Esophagus squamous epithelium (tissue), 4 donors: ENCODE results near the gene PRAMEF15.
"Not testable (repeated sequence)": the region's sequence is repeated elsewhere in the genome, so short reads cannot be mapped to it uniquely, and the experiment has no call there.

Experiments used
- POLR2A ChIP-seq, 4 donors: fragments of 450-650 bp; IDR thresholded peaks; one replicate each; pipeline ENCODE4 v1.6.1; 2017; ENCODE audit warnings: antibody characterized with exemption in 4 of 4, mild to moderate bottlenecking in 4 of 4, moderate library complexity in 3 of 4
- TF ChIP-seq, protein P1 (sequence below), 6 experiments: fragments of 450-650 bp in 4 of 6; fragments of 200-600 bp in 2 of 6; sonication (generic) in 2 of 6; IDR thresholded peaks; one replicate each; pipeline ENCODE4 v1.5.1; 2016 to 2019; ENCODE audit warnings: antibody characterized with exemption in 6 of 6, mild to moderate bottlenecking in 4 of 6, moderate library complexity in 4 of 6

DNA sequence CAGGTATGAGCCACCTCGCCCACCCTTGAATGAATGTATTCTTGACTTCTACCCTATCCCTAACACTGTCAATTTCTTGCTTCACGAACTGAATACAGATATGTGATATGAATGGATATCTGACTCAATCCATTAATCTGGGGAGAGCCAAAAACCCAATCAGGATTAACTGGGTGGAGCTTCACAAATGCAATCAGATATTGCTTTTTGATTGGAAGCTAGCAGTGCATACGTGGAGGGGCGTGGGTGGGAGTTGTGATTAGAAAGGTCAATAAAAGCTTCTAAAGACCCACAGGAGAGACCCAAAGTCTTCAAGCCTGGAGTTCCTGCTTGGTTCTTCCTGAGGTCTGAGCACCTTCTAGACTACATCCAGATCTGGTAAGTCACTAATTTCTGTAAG, at the start of gene PRAMEF15:
- TF ChIP-seq, protein P1, sequence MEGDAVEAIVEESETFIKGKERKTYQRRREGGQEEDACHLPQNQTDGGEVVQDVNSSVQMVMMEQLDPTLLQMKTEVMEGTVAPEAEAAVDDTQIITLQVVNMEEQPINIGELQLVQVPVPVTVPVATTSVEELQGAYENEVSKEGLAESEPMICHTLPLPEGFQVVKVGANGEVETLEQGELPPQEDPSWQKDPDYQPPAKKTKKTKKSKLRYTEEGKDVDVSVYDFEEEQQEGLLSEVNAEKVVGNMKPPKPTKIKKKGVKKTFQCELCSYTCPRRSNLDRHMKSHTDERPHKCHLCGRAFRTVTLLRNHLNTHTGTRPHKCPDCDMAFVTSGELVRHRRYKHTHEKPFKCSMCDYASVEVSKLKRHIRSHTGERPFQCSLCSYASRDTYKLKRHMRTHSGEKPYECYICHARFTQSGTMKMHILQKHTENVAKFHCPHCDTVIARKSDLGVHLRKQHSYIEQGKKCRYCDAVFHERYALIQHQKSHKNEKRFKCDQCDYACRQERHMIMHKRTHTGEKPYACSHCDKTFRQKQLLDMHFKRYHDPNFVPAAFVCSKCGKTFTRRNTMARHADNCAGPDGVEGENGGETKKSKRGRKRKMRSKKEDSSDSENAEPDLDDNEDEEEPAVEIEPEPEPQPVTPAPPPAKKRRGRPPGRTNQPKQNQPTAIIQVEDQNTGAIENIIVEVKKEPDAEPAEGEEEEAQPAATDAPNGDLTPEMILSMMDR (IDR thresholded peaks at IDR 0.05): not testable (repeated sequence)
- not testable (repeated sequence) for TF ChIP-seq POLR2A (IDR thresholded peaks at IDR 0.05)
